GM12864 (cell line): ENCODE data around the gene CARD9.

Experiments
- DNase-seq: peaks from one replicate; pipeline ENCODE4 v3.0.0-alpha.2; 2011; ENCODE audit warnings: low read depth
- H3K4me3 ChIP-seq: 2 replicates; pipeline ENCODE4 v1.5.1; 2011; ENCODE audit warnings: mild to moderate bottlenecking, low read depth, low read length, control low read depth
- TF ChIP-seq, protein P1 (sequence below): IDR thresholded peaks from 2 replicates; pipeline ENCODE4 v1.5.1; 2011; ENCODE audit warnings: low read depth, mild to moderate bottlenecking, moderate library complexity, low read length, control low read depth, inconsistent platforms; ENCODE audit errors: missing control alignments

The CARD9 gene

DNA sequence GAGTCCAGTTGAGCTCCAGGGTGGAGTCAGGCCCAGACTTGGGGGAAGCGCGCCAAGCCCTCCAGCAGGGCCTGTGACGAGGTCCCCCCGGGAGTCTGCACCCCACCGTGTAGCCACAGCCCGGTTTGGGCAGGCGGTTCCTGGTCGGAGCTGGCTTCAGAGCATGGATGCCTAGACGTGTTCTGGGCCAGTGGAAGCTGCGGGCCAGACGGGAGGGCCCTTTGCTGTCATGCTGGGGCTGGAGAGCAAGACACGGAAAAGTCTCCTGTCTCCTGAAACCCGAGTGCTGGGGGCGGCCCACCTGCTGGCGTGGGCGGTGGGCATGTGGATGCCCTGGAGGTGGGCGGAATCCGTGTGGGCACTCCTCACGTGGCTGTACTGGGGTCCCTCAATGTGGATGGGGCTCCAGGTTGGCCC, 44.2 kb downstream of the CARD9 start:
- no peak for DNase-seq
- TF ChIP-seq, protein P1, sequence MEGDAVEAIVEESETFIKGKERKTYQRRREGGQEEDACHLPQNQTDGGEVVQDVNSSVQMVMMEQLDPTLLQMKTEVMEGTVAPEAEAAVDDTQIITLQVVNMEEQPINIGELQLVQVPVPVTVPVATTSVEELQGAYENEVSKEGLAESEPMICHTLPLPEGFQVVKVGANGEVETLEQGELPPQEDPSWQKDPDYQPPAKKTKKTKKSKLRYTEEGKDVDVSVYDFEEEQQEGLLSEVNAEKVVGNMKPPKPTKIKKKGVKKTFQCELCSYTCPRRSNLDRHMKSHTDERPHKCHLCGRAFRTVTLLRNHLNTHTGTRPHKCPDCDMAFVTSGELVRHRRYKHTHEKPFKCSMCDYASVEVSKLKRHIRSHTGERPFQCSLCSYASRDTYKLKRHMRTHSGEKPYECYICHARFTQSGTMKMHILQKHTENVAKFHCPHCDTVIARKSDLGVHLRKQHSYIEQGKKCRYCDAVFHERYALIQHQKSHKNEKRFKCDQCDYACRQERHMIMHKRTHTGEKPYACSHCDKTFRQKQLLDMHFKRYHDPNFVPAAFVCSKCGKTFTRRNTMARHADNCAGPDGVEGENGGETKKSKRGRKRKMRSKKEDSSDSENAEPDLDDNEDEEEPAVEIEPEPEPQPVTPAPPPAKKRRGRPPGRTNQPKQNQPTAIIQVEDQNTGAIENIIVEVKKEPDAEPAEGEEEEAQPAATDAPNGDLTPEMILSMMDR: no peak
- H3K4me3 ChIP-seq: no peak overlapping the region

DNA sequence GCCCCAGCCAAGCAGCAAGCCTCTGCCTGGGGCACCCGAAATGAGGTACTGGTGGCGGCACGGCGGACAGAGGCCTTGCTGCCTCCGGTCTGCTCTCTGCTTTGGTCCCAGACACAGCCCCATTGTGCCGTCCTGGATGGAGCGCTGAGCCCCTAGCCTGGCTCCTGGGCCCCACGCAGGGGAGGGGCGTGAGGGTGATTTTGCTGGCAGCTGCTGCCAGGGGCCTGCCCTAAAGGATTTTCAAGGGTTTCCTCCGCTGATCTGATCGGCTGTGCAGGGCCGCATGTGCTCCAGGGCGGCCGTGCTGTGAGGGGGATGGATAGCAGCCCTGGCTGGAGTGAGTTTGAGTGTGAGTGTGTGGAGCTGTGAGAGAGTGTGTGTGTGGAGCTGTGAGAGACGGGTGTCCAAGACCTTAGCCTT, 44.8 kb downstream of the CARD9 start:
- TF ChIP-seq, protein P1: no peak
- H3K4me3 ChIP-seq: no peak overlapping the region
- no peak for DNase-seq

DNA sequence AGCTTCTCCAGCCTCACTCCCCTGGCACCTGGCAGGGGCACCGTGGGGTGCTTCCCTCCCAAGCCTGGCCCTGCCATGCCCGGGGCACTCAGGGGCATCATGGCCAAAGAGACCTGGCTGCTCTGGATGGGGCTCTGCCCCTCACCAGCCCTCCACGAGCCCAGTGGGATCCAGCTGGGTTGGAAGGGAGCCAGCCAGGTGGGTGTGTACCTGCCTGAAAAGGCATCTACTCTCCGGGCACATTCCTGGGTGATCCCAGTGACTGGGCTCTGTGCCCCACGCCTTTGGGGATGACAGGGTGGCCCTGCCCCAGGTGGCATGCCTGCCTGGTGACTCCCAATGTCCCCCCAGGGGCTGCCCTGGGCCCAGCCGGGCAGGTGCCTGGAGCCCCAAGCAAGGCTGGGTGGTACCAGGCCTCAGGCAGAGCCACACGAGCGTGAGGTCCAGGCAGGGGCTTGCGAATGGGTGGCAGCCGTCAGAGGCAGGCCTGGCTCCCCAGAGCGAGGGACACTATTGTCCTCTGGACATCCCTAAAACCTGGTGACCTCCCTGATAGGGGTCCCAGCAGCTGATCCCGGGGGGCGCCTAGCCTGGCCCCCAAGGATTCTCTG, 45.4 kb downstream of the CARD9 start:
- DNase-seq: no peak
- H3K4me3 ChIP-seq: no peak overlapping the region
- TF ChIP-seq, protein P1: no peak

DNA sequence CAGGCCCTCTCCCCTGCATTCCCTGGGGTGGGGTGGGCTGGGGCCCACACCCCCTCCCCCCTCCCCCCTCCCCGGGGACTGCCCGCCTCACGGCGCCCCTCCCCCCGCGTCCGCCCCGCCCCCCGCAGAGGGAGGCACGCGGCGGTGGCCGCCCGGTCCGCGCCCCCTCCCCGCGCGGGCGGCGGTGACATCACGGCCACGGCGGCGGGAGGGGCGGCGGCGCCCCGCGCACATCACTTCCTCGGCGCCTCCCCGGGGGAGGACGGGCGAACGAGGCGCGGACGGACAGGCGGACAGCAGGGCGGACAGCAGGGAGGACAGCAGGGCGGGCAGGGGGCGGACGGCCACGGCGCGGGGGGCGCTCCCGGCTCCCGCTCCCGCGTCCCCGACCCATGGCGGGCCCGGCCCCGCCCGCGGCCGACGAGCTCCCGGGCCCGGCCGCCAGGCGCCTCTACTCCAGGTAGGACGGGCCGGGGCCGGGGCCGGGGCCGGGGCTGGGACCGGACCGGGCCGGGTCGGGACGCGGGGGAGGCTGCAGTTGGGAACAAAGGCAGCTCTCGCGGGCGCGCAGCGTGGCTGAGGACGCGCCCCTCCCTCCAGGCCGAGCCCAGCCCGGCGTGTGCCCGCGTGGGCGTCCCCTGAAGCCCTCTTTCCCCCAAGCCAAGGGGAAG, 46.0 kb downstream of the CARD9 start, which contains the start of gene GPSM1:
Gene GPSM1 (plus strand): TSS at position 236 of the 671 bp plus-strand sequence. CDS start 157 bp downstream, at position 393.
- H3K4me3 ChIP-seq: no peak within 1 kb of the TSS
- no peak for DNase-seq
- TF ChIP-seq, protein P1: no peak

DNA sequence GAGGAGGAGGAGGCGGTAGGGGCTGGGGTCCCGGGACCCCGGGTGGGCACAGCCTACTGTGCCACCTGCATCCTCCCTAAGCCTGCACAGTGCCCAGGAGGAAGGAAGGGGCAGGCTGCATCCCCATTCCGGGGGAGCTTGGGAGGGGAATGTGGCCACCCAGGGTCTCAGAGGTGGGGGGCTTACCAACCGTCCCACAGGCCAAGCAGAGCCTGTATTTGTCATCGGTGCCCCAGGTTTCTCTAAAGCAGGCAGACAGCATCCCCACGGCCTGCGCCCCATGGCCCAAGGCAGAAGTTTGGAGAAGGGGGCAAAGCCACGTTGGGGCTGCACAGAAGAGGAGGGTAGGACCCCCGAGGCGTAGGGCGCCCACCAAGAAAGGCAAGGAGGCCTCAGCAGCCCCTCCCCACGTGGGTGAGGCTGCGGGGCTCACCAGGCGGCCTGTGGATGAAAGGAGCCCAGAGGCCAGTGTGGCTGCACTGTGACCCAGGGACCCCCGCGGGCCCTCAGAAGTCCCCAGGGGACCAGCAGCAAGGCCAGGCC, 46.6 kb downstream of the CARD9 start:
- TF ChIP-seq, protein P1: no peak
- no peak overlapping the region for H3K4me3 ChIP-seq
- no peak for DNase-seq

DNA sequence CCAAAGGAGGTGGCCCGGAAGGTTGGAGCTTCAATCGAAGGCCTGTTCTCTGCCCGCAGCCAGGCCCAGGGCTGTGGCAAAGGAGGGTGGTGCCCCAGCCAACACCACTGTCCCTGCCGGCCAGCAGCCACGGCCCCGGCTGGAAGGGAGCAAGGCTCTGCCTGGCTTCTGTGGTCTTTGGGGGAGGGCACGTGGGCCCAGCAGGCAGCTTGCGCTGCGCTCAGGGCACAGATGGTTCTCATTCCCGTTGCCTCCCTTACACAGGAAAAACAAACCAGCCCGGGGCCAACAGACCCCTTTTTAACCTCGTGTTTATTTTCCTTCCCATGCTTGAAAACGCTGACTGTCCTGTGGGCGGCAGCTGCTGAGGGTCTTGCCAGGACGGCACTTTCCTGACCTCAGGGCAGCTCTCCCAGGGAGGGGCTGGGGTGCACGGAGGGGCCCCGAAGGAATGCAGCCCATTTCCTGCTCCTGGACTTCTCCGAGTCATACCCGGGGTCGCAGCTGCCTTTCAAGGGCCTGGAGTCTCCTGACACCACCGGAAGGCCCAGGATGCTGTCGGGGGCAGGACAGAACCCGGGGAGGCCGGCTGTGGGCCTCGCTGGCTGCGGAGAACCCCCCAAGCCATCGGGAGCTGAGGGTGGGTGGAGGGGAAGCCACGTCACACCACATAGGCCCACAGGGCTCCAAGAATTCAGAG, 47.3 kb downstream of the CARD9 start:
- no peak overlapping the region for H3K4me3 ChIP-seq
- DNase-seq: no peak
- TF ChIP-seq, protein P1: no peak
